Measurements from ENCODE around the gene PAX5.

DNA sequence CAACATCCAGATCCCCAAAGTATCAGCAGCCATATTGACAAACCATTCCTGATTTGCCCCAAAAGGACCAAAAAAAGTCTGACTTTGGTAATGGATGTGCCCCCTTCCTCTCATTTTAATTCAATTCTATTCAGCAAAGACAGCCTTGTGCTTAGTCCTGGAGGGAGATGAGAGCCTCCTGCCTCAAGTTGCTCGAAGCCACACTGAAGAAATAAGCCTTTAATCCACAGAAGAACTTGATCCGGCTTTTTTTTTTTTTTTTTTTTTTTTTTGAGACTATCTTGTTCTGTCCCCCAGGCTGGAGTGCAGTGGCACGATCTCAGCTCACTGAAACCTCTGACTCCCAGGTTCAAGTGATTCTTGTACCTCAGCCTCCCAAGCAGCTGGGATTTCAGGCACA, 8.4 kb upstream of the PAX5 start:
- TF ChIP-seq, protein P1, sequence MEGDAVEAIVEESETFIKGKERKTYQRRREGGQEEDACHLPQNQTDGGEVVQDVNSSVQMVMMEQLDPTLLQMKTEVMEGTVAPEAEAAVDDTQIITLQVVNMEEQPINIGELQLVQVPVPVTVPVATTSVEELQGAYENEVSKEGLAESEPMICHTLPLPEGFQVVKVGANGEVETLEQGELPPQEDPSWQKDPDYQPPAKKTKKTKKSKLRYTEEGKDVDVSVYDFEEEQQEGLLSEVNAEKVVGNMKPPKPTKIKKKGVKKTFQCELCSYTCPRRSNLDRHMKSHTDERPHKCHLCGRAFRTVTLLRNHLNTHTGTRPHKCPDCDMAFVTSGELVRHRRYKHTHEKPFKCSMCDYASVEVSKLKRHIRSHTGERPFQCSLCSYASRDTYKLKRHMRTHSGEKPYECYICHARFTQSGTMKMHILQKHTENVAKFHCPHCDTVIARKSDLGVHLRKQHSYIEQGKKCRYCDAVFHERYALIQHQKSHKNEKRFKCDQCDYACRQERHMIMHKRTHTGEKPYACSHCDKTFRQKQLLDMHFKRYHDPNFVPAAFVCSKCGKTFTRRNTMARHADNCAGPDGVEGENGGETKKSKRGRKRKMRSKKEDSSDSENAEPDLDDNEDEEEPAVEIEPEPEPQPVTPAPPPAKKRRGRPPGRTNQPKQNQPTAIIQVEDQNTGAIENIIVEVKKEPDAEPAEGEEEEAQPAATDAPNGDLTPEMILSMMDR (IDR thresholded peaks at IDR 0.05), result no peak
- no peak for TF ChIP-seq POLR2A (IDR thresholded peaks at IDR 0.05)

Measured in esophagus squamous epithelium (tissue), 4 donors.